HFF-Myc (cell line): ENCODE data around the gene TNRC6A.
"Not testable (repeated sequence)": the region's sequence is repeated elsewhere in the genome, so short reads cannot be mapped to it uniquely, and the experiment has no call there.

Experiments used
- DNase-seq: peaks from one replicate; pipeline ENCODE4 v3.0.0-alpha.2; 2011; ENCODE audit warnings: low read depth; ENCODE audit errors: extremely low read depth
- H3K4me3 ChIP-seq: replicated peaks from 2 replicates; pipeline ENCODE4 v1.5.1; 2011; ENCODE audit warnings: low read depth, mild to moderate bottlenecking, control low read depth, low read length
- TF ChIP-seq, protein P1 (sequence below): IDR thresholded peaks from 2 replicates; pipeline ENCODE4 v1.5.1; 2012; ENCODE audit warnings: mild to moderate bottlenecking, low read depth, low read length, control low read depth; ENCODE audit errors: missing control alignments

TNRC6A gene

DNA sequence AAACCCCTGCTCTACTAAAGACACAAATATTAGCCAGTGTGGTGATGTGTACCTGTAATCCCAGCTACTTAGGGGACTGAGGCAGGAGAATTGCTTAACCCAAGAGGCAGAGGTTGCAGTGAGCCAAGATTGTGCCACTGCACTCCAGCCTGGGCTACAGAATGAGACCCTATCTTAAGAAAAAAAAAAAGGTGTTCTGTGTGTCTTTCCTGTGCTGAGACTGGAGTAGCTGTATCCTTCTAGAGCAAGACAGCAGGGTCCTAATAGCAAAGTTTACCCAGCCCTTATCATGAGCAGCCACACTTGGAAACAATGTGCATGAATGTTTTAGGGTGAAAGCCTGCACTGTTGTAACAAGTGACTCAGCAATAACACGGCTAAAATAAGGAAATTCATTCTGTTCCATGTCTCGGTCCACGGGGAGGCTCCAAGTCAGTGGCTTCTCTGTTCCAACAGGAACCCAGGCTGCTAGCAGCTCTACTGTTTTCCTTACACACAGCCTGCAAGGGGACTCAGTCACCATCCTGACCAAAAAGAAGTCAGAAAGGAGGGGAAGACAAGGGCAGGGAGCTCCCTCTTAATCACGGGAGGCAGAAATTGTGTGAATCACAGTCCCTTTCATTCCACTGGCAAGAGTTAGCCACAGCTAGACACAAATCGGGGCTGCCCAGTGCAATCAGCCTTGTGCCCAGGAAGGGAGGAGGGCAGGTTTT is 109.3 kb downstream of the TNRC6A start:
- TF ChIP-seq, protein P1, sequence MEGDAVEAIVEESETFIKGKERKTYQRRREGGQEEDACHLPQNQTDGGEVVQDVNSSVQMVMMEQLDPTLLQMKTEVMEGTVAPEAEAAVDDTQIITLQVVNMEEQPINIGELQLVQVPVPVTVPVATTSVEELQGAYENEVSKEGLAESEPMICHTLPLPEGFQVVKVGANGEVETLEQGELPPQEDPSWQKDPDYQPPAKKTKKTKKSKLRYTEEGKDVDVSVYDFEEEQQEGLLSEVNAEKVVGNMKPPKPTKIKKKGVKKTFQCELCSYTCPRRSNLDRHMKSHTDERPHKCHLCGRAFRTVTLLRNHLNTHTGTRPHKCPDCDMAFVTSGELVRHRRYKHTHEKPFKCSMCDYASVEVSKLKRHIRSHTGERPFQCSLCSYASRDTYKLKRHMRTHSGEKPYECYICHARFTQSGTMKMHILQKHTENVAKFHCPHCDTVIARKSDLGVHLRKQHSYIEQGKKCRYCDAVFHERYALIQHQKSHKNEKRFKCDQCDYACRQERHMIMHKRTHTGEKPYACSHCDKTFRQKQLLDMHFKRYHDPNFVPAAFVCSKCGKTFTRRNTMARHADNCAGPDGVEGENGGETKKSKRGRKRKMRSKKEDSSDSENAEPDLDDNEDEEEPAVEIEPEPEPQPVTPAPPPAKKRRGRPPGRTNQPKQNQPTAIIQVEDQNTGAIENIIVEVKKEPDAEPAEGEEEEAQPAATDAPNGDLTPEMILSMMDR = no peak
- no peak overlapping the region for H3K4me3 ChIP-seq
- no peak for DNase-seq

- no peak overlapping the region for H3K4me3 ChIP-seq
- TF ChIP-seq, protein P1 = no peak
- no peak for DNase-seq
Observed at GRCh38 chr16:24839347-24839972, 110.0 kb downstream of the TNRC6A start.

GRCh38 chr16:24841291-24841690 is 111.8 kb downstream of the TNRC6A start:
- TF ChIP-seq, protein P1 = no peak
- H3K4me3 ChIP-seq = no peak overlapping the region
- no peak for DNase-seq

- H3K4me3 ChIP-seq = no peak overlapping the region
- no peak for DNase-seq
- TF ChIP-seq, protein P1 = no peak
Observed at GRCh38 chr16:24844101-24845030, 114.9 kb downstream of the TNRC6A start.

DNA sequence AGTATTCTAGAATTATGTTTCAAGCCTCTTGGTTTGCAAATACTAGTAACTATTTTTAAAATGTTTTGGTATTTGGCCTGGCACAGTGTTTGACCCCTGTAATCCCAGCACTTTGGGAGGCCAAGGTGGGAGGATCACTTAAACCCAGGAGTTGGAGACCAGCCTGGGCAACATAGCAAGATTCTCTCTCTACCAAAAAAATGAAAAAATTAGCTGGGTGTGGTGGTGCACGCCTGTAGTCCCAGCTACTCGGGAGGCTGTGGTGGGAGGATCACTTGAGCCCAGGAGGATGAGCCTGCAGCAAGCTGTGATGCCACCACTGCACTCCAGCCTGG is 115.5 kb downstream of the TNRC6A start:
- not testable (repeated sequence) for DNase-seq, H3K4me3 ChIP-seq

- TF ChIP-seq, protein P1 = no peak
- no peak for DNase-seq
- no peak within 1 kb of the TSS for H3K4me3 ChIP-seq
Observed at GRCh38 chr16:24845726-24846547, 116.5 kb downstream of the TNRC6A start, which contains the start of gene SLC5A11. SLC5A11 (plus strand) TSS chr16:24845963; CDS start chr16:24858644, 12,681 bp downstream.
